Peyer's patch (tissue), 4 donors: ENCODE measurements around the gene TRIM54.

Experiments used
- POLR2A ChIP-seq, 2 donors: fragments of 450-650 bp; IDR thresholded peaks; one replicate each; pipeline ENCODE4 v1.5.1; 2017; ENCODE audit warnings: antibody characterized with exemption in 2 of 2, mild to moderate bottlenecking in 2 of 2, moderate library complexity in 2 of 2
- TF ChIP-seq, protein P1 (sequence below), 6 experiments: fragments of 450-650 bp in 4 of 6; fragments of 200-600 bp in 2 of 6; sonication (generic) in 1 of 6; IDR thresholded peaks; one replicate each; pipeline ENCODE4 v1.5.1; 2017 to 2019; ENCODE audit warnings: antibody characterized with exemption in 6 of 6, mild to moderate bottlenecking in 3 of 6, moderate library complexity in 1 of 6

DNA sequence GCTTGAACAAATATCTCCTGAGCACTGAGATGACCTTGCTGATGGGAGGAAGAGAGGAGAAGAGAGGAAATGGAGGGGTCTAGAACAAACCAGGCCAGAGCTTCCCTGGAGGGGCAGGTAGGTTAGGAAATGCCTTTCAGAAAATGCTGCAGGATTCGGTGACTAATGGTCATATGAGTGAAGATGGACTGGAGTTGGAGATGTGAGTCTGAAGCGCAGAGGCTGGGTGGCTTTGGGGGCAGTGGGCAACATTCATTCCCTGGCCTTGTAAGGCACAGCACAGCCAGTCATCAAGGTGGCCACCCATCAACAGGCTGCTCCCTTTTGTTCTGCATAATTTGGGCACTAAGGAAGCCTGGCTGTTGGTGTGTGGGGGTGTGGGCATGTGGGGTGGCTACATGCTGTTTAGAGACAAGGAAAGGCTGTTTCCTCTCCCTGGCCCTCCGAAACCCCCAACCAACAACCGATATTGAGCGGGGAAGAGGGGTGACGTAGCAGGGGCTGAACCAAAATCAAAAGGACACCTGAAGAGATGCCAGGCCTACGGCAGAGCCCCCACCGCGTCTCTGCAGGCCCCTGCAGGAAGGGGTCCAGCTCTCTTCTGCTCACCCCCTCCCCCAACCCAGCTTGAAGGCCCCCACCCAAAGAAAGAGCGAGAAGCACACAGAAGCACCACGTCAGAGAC lies 20.8 kb upstream of the TRIM54 start:
- TF ChIP-seq, protein P1, sequence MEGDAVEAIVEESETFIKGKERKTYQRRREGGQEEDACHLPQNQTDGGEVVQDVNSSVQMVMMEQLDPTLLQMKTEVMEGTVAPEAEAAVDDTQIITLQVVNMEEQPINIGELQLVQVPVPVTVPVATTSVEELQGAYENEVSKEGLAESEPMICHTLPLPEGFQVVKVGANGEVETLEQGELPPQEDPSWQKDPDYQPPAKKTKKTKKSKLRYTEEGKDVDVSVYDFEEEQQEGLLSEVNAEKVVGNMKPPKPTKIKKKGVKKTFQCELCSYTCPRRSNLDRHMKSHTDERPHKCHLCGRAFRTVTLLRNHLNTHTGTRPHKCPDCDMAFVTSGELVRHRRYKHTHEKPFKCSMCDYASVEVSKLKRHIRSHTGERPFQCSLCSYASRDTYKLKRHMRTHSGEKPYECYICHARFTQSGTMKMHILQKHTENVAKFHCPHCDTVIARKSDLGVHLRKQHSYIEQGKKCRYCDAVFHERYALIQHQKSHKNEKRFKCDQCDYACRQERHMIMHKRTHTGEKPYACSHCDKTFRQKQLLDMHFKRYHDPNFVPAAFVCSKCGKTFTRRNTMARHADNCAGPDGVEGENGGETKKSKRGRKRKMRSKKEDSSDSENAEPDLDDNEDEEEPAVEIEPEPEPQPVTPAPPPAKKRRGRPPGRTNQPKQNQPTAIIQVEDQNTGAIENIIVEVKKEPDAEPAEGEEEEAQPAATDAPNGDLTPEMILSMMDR (IDR thresholded peaks at IDR 0.05) = no peak
- TF ChIP-seq POLR2A (IDR thresholded peaks at IDR 0.05) = no peak
